Testis (tissue), 3 donors: ENCODE results near the gene PLA2G2D. TPM values are rescaled to one million over a fixed set of nuclear protein-coding genes. Genes with fewer than 3 reads are reported as not detected.

Experiments
- DNase-seq: peaks from one replicate; pipeline ENCODE4 v3.0.0-alpha.2; 2019
- H3K27ac ChIP-seq, 2 donors: fragments of 200-600 bp; sonication (generic); one replicate each; pipeline ENCODE4 v1.5.1; 2019
- H3K27me3 ChIP-seq: fragments of 200-600 bp; sonication (generic); one replicate; pipeline ENCODE4 v1.5.1; 2019
- H3K36me3 ChIP-seq: fragments of 200-600 bp; sonication (generic); one replicate; pipeline ENCODE4 v1.5.1; 2017; ENCODE audit warnings: low read depth; ENCODE audit errors: missing control alignments
- H3K4me1 ChIP-seq: fragments of 200-600 bp; sonication (generic); one replicate; pipeline ENCODE4 v1.5.1; 2019
- H3K4me3 ChIP-seq, 2 donors: fragments of 200-600 bp; sonication (generic); one replicate each; pipeline ENCODE4 v1.5.1; 2017 to 2019
- H3K9me3 ChIP-seq: fragments of 200-600 bp; sonication (generic); one replicate; pipeline ENCODE4 v1.5.1; 2017
- POLR2A ChIP-seq: fragments of 450-650 bp; IDR thresholded peaks from one replicate; pipeline ENCODE4 v1.6.1; 2017; ENCODE audit warnings: antibody characterized with exemption, mild to moderate bottlenecking, moderate library complexity
- WGBS, 2 donors: methylation state at CpG; one replicate each; pipeline ENCODE4 v1.1.5; 2018; 5-methylcytosine and 5-hydroxymethylcytosine counted together
- intact Hi-C: fragments of 100-400 bp; cut with DNase I; formaldehyde crosslinking; loops from one replicate; pipeline ENCODE4 v1.15.1; 2023; ENCODE audit warnings: low total_unique reads
- polyA plus RNA-seq: library from polyadenylated mRNA; stranded (reverse); fragments of 350-450 nt; fragmentation: Illumina TruSeq; extraction: RNeasy Lipid Tissue Mini Kit (QIAGEN cat#74804); gene quantifications from one replicate; pipeline ENCODE4 v1.2.3, GENCODE V29; 2014; ENCODE audit warnings: low read depth, low replicate concordance; ENCODE audit not compliant: insufficient read depth
- total RNA-seq, 2 donors: library from RNA; depleted of rRNA; stranded (reverse); fragments of >200 nt; gene quantifications; one replicate each; pipeline ENCODE4 v1.2.3, GENCODE V29; 2016
- TF ChIP-seq, protein P1 (sequence below), 3 experiments: fragments of 450-650 bp in 2 of 3; fragments of 200-600 bp in 1 of 3; sonication (generic) in 1 of 3; IDR thresholded peaks; one replicate each; pipeline ENCODE4 v1.5.1; 2016 to 2019; ENCODE audit warnings: antibody characterized with exemption in 3 of 3, mild to moderate bottlenecking in 2 of 3, moderate library complexity in 1 of 3

PLA2G2D gene
- total and polyA plus RNA-seq, 3 donors from 2014 or later = 0.16 to 3.7 TPM; not detected in 1

DNA sequence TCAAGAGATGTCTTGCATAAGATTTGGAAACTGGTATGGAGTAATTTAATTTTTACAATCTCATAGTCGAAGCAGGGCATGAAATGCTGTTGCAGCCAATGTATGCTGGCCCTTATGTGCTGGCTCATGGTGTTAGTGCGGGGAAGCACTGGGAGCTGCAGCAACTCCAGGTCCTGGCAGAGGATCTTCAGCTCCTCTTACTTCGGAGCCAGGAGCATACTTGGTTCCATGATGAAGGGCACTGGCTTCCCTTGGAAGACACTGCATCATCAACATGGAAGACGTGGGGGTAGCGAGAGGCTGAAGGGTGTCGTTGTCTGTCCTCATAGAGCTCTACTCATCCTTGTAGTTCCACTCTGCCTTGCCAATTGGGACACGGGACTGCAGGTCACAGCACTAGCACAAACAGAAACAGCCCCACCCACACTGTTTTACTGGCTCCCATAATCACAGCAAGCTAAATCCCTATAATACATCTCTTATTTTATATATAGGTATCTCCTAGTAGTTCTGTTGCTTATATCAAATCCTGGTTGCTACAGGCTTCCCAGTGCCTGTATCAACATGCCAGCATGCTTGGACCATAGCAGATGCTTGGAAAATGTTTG is 22.4 kb downstream of the PLA2G2D start:
- H3K4me3 ChIP-seq = no peak overlapping the region
- H3K4me1 ChIP-seq = no peaks in the 10 kb centered on the region
- no peaks in the 10 kb centered on the region for H3K36me3 ChIP-seq
- TF ChIP-seq, protein P1, sequence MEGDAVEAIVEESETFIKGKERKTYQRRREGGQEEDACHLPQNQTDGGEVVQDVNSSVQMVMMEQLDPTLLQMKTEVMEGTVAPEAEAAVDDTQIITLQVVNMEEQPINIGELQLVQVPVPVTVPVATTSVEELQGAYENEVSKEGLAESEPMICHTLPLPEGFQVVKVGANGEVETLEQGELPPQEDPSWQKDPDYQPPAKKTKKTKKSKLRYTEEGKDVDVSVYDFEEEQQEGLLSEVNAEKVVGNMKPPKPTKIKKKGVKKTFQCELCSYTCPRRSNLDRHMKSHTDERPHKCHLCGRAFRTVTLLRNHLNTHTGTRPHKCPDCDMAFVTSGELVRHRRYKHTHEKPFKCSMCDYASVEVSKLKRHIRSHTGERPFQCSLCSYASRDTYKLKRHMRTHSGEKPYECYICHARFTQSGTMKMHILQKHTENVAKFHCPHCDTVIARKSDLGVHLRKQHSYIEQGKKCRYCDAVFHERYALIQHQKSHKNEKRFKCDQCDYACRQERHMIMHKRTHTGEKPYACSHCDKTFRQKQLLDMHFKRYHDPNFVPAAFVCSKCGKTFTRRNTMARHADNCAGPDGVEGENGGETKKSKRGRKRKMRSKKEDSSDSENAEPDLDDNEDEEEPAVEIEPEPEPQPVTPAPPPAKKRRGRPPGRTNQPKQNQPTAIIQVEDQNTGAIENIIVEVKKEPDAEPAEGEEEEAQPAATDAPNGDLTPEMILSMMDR (IDR thresholded peaks at IDR 0.05) = no peak
- no peak for TF ChIP-seq POLR2A
- no peaks in the 10 kb centered on the region for H3K9me3 ChIP-seq
- intact Hi-C loops = no loop called here
- DNase-seq = no peak
- no peak overlapping the region for H3K27ac ChIP-seq
- 87 to 91% methylated on average over 7 of the region's 7 CpGs for WGBS, 2 donors
- no peaks in the 10 kb centered on the region for H3K27me3 ChIP-seq

DNA sequence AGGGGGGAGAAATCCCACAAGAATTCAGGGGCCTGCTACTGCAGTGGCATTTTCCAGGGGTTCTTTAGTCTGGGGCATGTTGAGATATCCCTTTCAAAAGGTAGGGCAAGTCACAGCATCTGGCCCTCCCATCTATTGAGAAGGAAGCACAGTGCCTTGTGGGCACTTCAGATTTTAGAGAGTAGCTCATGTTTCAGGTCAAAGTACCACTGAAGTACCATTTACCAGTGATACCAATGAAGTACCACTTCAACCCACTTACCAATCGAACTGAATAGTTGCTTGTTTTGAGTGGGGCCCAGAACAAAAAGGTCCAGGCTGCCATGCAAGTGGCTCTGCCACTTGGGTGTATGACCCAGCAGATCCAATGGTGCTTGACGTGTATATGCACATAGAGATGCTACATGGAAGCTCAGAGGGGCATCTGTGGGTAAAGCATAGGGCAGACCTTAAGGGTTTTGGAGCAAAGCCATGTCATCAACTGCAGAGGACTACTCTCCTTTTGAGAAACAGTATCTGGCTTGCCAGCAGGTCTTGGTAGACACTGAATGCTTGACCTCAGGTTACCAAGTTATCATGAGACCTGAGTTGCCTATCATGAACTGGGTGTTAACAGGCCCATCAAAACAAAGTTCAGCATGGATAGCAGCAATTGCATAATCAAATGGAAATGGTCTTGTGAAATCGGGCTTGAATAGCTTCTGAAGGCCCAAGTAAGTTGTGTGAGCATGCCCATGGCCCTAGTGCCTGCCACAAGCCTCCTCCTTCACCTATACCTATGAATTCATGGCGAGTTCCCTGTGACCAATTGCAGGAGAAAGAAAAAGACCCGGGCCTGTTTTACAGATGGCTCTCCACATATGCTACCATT is 23.5 kb downstream of the PLA2G2D start:
- intact Hi-C loops = no loop called here
- H3K9me3 ChIP-seq = no peaks in the 10 kb centered on the region
- H3K36me3 ChIP-seq = no peaks in the 10 kb centered on the region
- no peaks in the 10 kb centered on the region for H3K27me3 ChIP-seq
- DNase-seq = no peak
- TF ChIP-seq POLR2A = no peak
- TF ChIP-seq, protein P1 (IDR thresholded peaks at IDR 0.05) = no peak
- no peak overlapping the region for H3K27ac ChIP-seq
- no peaks in the 10 kb centered on the region for H3K4me1 ChIP-seq
- no peak overlapping the region for H3K4me3 ChIP-seq
- 89 to 90% methylated on average over 4 to 5 of the region's 5 CpGs for WGBS, 2 donors

DNA sequence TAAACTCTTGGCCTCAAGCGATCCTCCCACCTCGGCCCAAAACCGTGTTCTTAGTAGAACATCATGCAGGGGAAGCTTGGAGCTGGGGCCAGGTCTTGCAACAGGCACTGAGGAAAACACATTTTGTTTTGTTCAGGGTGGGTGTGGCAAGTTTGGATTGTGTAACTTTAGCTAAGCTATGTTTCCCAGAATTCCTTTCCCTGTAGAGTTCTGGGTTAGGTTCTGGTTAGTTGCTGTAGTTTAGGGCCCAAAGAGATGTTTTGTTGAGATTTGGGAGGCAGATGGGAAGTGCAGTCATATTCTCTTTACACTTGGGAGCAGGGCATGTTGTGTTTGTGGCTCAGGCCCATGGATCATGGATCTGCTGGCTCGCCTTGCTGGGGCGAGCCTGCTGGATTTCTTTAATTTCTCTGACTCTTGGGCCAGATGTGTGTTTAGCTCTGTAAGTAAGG is 25.4 kb downstream of the PLA2G2D start:
- Histone ChIP-seq H3K4me3 (no peak overlapping the region), H3K36me3 (no peaks in the 10 kb centered on the region), H3K27me3 (no peaks in the 10 kb centered on the region), H3K9me3 (no peaks in the 10 kb centered on the region), H3K4me1 (no peaks in the 10 kb centered on the region), H3K27ac (peak overlapping the region in 1 of 2 donors; percentile 56)
- 54 to 65% methylated on average over 5 of the region's 5 CpGs for WGBS, 2 donors
- peak; percentile 81 for DNase-seq
- TF ChIP-seq, protein P1 (IDR thresholded peaks at IDR 0.05) = no peak
- TF ChIP-seq POLR2A = no peak
- intact Hi-C loops = no loop called here

DNA sequence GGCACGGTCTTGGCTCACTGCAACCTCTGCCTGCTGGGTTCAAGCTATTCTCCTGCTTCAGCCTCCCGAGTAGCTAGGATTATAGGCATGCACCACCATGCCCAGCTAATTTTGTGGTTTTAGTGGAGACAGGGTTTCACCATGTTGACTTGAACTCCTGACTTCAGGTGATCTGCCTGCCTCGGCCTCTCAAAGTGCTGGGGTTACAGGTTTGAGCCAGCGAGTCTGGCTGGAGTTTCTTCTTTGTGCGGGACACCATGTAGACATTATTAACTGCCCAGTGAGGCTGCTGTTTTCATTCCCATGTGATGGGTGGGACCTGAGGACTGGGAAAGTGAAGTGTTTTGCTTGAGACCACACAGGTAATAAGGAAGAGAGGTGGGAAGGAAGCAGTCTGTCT is 26.0 kb downstream of the PLA2G2D start:
- intact Hi-C loops = no loop called here
- no peaks in the 10 kb centered on the region for H3K27me3 ChIP-seq
- H3K36me3 ChIP-seq = no peaks in the 10 kb centered on the region
- no peak for TF ChIP-seq POLR2A
- TF ChIP-seq, protein P1 (IDR thresholded peaks at IDR 0.05) = no peak
- H3K27ac ChIP-seq = peak overlapping the region in 1 of 2 donors; percentile 56
- no peak overlapping the region for H3K4me3 ChIP-seq
- DNase-seq = no peak
- no peaks in the 10 kb centered on the region for H3K4me1 ChIP-seq
- H3K9me3 ChIP-seq = no peaks in the 10 kb centered on the region
- WGBS, 2 donors = 82 to 93% methylated on average over 5 of the region's 5 CpGs
